Muscle of arm (tissue), 12 donors: ENCODE measurements around the gene TMEM234. TPM values are rescaled to one million over a fixed set of nuclear protein-coding genes. Genes with fewer than 3 reads are reported as not detected.

ENCODE experiments used
- DNase-seq: peaks from one replicate; pipeline ENCODE4 v3.0.0-alpha.2; 2013
- polyA plus RNA-seq, 12 donors: library from polyadenylated mRNA; unstranded; fragments of 120-200 nt; gene quantifications; one replicate each; pipeline ENCODE4 v1.2.1, GENCODE V29; 2013; ENCODE audit not compliant: insufficient read length in 12 of 12

Gene TMEM234
- polyA plus RNA-seq, 12 donors: 7.8 to 19.5 (median 9.4) TPM; not detected in 2

DNA sequence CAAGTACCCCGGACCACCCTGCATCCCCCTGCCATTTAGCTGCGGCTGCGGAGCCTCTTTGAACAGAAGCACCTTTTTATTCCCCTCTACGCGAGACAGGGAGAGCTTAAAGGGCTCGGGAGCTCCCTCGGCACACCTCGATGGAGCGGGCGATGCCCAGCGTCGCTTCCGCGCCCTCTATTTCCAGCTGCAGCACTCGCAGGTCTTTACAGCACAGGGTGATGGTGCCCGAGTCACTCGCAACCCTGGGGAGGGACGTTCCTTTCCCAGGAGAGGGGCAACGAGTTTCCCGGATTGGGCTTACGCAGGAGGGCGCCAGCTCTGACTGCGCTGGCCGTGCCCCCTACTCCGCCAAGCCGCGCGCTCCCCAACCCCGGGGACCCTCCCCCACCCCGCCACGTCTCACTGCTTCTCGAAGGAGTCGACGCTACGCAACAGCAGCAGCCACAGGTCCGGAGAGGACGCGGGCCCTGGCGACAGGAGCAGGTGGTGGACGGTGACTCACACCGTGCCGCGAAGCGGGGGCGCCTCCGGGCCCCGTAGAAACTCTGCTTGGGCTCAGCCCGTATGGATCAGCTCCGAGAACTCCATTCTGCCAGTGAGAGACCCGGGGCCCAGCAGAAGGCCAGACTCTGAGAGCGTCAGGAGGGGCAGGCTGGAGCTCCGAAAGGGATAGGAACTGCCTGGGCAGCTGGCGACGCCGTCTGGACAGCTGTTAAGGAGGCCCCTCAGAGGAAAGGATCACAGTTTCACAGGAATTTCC, 19.0 kb upstream of the TMEM234 start:
- DNase-seq: peak; percentile 72

DNA sequence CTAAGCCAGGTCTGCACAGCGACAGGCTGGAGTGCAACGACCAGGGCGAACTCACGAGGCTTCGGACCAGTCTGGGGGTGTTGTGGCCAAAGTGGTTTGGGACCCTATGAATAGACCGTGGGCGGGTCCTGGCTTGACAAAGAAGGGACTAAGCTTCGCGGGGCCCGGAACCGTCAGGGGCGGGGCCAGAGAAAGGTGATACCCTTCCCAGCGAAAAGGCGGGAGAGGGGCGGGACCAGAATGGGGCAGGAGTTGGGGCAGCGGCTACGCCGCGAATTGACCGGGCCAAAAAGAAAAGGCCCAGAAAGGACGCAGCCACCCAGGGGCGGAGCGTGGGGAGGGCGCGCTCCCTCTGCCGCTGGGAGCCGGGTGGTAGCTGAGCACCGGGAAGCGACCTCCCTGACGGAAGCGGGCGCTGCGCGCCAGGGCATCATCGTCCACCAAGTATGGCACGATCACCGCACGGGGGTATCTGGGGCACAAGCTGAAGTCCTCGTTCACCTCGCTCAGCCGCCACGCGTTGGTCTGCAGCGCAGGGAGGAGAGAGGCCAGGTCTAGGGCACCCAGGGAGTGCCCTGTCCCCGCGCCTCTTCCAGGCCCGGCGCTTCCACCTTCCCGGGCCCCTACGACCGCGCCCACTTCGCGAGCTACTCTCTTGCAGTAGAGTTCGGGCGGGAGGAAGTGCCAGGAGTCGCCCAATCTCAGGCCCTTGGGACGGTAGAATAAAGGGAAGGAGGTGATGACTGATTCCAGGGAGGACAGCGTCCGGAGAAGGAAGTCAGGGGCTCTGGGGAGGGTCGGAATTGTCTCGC, 18.2 kb upstream of the TMEM234 start:
- no peak for DNase-seq

DNA sequence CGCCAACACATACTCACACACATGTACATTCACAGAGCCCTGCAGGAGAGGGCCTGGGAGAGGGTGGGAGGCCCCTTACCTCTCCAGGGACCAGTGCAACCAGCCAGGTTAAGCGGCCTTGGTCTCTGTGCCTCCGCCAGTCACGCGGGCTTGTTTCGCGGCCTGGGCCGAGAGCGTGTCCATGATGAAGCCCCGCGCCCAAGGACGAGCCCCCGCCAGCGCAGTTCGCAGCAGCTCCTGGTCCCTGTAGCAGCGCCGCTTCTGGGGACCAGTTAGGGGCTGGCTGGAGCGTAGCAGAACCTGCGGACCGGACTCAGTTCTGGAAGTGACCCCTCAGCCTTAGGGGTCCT, 17.6 kb upstream of the TMEM234 start:
- no peak for DNase-seq

DNA sequence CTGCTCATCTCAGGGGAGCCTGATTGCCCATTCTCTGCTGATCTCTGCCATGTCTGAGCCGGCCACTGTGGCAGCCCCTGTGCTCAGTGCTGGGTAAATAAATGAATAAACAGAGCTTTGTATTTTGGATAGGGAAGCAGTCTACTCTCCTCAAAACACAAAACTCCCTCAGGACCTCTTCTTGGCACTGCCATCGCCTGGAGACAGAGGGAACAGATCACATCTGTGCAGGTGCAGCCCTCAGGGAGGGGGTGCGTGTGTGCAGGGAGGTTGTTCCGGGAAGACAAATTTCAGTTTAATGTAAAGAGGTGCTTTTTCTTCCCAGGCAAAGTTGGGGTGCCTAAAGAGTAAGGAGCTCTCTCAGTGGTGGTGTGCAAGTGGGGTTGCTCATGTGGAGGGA, 17.2 kb upstream of the TMEM234 start:
- no peak for DNase-seq

DNA sequence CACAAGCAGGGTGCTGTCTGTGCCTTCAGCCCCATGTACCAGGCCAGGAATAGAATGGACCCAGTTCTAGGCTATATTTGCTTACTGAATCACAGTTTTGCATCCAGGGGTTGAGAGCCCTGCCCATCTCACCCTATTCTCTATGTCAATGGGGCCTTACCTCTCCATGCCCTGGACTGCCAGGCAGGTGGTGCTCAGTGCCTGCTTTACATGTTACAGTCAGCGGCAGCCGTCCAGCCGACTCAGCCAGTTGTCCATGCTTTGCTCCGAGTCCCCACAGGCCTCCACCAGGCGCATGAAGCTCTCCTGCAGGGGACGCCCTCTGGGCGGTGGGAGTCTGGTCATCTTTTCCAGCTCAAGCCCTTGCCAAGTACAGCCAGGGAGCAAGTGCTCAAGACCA, 12.6 kb upstream of the TMEM234 start:
- DNase-seq: no peak

DNA sequence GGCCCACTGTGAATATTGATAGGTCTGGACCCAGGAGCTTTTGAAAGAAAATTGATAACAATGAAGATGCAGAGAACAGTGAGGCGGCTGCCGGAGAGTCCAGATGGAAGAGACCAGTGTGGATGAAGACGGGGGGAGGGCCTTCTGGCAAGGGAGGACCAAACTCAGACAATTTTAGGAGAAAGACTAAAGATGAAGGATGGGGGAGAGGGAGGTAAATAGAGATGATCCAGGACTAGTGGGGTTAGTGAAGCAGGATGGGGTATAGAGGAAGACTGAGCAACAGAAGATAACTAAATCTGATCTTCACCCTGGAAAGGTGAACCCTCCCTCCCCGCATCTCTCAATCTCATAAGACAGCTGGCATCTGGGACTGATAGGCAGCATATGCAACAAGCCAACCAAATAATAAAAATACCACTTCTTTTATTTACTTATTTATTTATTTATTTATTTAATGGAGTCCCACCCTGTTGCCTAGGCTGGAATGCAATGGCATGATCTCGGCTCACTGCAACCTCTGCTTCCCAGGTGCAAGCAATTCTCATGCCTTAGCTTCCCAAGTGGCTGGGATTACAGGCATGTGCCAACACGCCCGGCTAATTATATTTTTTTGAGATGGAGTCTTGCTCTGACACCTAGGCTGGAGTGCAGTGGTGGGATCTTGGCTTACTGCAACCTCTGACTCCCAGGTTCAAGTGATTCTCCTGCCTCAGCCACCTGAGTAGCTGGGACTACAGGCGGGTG, 10.6 kb upstream of the TMEM234 start:
- no peak for DNase-seq

DNA sequence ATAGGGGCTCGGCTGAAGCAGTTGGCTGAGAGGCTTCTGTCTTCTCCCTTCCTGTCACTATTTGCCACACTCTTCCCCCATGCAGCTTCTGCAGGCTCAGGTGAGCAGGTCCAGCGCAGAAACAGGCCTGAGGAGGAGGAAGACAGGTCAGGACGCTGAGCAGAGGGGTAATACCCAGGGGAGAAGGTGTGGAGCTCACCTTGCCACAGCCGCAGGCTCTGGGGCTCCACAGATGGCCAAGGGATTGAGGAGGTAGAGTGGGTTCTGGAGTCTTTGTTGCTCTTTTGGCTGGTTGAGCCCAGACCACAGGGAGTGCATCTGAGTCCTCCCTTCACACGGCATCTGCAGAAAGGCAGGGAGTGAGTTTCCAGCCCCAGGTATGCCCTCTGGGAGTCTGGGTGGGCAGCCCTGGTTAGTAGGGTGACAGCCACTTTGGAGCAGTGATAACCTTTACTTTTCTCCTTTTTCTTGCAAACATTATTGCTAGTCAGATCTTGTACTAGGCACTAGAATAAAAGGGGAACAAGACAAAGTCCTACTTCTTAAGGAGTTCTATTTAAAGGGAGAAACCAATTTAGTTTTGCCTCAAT, 9.8 kb upstream of the TMEM234 start:
- DNase-seq: no peak

DNA sequence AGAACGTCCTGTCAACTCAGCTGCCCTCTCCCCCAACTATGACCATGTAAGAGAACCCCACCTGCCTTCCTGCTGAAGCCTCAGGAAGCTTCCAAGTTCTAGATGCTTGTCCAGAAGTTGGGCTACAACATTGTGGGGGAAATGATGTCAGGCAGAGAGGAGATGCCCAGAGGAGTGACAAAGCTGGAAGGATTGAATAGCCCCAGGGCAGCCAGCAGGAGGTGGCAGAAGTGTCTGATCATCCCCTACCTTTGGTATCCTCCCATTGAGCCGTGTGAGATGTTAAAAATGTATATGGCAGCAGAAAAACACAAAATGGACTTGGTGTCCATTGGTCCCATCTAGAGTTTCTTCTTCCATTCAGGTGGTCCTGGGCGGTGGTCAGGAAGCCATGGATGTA, 6.6 kb upstream of the TMEM234 start:
- no peak for DNase-seq

DNA sequence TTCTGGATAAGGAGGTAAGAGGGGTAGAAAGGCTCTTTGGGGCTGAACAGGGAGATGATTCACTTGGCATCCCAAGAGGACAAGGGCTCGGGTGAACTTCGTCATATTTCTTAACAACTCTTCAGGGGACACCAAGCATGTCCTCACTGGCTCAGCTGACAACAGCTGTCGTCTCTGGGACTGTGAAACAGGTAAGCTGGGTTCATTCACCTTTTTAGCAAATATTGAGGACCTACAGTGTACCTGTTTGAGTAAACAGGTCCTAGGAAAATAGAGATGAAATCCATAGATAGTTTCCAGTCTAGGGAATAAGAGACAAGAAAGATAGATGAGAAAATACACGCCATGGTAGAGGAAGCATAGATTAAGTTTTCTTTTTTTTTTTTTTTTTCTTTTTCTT, 2.1 kb upstream of the TMEM234 start:
- no peak for DNase-seq

DNA sequence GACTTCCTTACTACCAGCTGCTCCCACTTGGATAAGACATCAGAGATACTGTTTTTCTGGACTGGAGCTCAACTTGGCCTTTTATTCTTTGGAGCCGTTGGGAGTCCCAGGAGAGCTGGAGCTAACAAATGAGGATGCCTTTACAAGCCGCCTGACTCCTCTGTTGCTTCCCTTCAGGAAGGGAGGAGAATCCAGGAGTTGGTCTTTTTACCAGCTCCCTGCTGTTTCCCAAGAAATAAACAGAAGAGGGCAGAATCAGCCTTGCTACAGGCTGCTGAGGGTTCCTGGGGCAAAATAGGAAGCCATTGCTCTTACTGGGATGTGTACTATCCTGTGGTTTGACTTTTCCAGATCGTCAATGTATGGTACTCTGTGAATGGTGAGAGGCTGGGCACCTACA, 1.5 kb upstream of the TMEM234 start:
- DNase-seq: no peak

DNA sequence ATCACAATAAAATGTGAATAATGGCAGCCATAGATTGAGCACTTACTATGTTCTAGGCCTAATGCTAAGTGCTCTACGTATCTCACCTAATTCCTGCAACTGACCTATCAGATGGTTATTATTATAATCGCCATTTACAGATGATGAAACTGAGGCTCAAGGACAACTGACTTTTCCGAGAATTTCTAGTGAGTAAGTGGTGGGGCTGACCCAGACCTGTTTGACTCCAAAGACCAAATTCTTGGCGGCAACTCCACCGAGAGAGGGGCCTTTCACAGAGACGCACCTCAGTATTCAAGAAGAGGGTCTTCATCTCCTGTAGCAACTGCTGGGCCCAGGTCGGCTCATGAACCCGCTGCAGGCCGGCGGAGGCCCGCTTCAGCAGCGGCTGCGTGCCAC, 573 bp downstream of the TMEM234 start:
- no peak for DNase-seq

DNA sequence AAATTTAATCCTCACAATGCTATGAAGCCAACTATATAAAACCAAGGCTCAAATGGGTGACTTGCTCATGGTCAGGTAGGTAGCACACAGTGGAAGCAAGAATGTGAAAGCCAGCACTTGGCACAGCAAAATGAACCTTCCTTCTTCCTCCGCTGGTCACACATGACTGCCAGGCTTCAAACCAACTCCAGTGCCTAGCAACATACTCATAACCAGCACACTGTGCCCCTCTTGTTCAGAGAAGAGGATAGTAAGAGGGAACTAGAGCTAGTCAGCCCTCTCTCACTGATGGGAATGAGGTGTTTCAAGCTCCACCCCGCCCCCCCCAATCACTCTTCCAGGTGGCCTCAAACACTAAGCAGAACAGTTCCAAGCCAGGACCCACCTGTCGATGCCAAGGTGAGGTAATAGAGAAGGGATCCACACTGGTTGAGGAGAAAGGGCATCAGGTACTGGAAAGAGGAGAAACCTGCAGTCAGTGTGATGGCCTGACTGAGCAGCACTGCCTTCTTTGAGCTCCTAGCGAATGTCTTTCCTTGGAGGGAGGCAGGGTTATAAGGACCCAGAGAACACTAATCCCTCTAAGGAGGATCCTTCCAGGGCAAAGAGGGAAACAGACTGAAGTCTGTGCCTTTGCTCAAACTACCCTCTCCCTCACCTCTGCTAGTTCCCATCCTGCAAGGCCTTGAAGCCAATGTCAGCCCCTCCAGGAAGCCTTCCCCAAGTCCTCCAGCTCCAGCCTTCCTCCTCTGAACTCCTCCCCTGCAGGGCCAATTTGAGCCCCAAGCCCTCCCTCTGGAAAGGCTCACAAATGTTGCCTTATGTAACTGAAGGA, 1.2 kb downstream of the TMEM234 start:
- DNase-seq: no peak

DNA sequence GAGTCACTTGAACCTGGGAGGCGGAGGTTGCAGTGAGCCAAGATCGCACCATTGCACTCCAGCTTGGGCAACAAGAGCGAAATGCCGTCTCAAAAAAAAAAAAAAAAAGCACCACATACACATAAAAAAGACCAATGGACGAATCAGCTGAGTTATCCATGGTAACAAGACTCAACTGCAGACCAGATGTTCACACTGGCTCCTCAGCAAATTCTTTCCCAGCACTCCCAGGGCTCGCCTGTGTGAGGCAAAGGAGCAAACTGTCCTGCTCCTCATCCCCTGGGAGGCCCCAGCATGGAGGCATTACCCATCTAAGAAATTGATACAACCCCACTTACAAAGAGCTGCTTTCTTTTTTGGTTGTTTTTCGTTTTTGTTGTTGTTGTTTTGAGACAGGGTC, 3.1 kb downstream of the TMEM234 start:
- no peak for DNase-seq

DNA sequence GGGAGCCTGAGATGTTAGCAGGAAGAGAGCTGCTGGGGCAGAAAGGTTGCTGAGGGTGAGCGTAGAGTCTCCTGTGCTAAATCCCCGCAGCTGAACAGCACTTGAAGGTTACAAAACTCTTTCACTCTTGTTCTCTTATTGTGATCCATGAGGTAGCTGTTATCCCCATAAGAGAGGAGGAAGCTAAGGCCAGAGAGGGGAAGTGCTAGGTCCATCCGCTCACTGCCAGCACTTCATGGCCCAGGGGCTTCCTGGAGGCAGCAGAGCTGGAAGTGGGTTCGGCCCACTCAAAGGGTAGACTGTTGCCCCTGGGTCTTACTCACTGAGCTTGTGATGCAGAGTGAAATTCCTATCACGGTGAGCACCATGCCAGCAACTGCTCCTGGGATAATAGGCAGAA, 5.6 kb downstream of the TMEM234 start:
- no peak for DNase-seq

DNA sequence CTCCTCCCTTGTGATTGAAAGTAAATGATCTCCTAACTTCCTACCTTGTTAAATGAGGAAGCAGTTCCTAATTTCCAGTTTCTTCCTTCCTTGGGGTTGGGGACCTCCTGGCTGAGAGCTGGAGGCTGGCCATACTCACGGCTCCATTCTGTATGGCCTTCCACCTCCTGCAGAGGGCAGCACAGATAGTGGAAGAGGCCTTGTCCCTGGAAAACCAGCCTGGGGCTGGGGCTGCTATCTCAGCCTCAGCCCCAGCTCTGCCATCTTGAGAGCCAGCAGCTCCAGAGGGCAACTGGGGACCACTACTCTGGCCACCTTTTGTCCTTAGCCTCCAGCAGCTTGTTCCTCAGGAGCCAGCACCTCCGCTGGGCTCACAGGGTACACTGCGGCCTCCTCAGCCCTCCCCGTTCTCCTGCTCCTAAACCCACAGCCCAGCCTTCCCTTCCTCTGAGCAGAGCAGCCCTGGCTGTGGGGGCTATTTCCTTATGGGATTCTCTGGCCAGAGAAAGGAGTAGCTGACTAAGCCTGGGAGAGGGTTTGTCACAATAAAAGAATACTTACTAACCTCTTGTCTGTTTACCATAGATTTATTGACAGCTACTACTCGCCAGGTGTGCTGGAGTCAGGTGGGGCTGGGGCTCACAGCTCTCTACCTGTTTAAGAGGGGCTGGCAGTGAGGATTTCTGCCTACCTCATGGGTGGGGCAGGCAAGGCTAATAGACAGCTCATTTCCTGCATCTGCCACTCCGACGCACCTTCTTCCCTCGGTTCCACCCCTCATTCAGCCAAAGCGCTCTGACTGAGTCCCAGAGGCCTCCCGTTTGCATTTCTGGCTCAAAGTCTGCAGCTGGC, 6.3 kb downstream of the TMEM234 start:
- DNase-seq: peak; percentile 46

DNA sequence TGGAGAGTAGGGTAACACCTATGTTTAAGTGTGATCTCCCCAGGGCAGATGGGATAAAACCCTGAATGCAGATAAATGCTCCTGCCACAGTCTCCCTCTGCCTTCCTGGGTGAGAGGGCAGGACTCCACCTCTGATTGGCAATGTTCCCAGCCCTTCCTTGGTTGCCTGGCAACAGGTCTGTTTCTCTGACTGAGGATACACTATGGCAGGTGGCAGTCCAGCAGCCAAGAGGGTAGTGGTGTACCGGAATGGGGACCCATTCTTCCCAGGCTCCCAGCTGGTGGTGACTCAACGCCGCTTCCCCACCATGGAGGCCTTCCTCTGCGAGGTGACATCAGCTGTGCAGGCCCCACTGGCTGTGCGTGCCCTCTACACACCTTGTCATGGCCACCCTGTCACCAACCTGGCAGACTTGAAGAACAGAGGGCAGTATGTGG, 13.2 kb downstream of the TMEM234 start, which contains the start of gene DCDC2B:
Gene DCDC2B, plus strand, starts transcription at position 199 of the 438 bp plus-strand sequence. Its CDS starts 5 bp downstream, at position 204.
- no peak for DNase-seq

DNA sequence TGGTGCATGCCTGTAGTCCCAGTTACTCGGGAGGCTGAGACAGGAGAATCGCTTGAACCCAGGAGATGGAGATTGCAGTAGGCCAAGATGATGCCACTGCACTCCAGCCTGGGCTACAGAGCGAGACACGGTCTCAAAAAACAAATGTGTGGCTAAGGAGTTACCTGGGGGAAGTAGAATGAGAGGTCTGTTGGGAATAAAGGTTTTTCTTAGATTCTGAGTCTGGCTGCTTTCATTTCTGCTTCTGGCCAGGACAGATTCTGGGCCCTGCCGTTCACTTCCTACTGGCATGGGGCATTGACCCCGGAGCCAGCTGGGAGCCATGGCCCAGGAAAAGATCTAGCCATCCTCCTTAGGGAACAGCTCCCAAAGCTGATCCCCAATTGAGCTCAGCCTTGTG, 13.7 kb downstream of the TMEM234 start:
- no peak for DNase-seq

DNA sequence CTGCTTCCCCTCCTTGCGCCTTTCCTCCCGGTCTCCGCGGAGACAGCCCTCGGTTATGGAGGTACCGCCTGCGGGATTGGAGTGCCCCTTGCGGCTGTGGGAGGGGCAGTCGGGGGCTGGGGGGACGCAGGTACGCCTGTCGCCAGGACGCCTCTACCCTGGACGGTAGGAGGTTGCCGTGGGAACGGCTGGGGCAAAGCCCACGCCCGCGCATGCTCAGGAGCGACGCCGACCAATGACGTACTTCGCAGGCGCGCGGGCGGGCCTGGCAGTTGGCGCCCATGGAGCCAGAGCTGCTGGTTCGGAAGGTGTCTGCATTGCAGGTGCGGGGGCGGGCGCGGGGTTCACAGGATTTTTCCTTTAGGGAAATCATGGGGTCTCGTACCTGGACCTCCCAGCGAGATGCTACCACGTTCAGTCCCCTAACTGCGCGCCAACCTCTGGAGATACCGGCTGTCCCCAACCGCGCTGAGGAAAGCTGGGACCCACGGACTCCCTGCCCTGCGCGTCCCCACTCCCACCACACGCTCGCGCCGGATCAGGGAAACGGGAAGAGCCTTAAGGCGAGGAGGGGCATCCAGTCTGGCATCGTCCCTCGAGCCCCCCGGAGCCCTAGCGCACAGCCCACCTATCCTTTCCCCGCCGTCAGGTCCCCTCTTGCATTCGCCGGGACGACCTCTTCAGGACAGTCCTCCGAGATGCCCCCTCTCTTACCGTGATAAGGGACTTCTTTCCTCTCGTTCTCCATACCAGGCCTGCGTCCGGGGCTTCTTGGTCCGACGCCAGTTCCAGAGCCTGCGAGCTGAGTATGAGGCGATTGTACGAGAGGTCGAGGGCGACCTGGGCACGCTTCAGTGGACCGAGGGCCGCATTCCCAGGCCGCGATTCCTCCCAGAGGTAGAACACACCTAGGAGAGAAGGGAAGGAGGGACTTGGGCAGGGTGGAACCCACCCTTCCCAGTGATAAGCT, 16.5 kb downstream of the TMEM234 start, which contains the start of gene IQCC:
Gene IQCC, plus strand, starts transcription at position 271 of the 970 bp plus-strand sequence. Its CDS starts 11 bp downstream, at position 282.
- peak; percentile 88 for DNase-seq

DNA sequence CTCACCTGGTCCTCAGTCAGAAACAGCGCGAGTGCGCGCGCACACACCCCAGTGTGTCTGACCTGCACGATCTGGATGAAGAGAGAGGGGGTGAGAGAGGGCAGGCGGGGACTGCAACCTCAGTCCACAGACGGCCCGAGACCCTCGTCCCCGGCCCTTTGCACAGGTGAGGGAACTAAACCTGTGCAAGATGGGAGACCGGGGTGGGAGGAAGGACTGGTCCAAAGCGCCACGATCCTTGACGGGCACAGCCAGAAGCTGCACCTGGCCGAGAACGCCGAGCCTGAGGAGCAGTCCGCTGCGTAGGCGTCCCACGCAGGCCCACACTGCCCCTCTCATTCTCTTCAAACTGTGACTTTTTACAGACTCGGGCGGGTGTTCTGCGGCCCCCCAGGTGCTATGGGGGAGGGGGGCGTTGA, 17.2 kb downstream of the TMEM234 start:
- no peak for DNase-seq
